COLO829 (cell line): ENCODE data around the gene MYOZ3.

ENCODE experiments used
- DNase-seq: peaks from one replicate; pipeline ENCODE4 v3.0.0; 2012; ENCODE audit warnings: low spot score

The MYOZ3 gene

DNA sequence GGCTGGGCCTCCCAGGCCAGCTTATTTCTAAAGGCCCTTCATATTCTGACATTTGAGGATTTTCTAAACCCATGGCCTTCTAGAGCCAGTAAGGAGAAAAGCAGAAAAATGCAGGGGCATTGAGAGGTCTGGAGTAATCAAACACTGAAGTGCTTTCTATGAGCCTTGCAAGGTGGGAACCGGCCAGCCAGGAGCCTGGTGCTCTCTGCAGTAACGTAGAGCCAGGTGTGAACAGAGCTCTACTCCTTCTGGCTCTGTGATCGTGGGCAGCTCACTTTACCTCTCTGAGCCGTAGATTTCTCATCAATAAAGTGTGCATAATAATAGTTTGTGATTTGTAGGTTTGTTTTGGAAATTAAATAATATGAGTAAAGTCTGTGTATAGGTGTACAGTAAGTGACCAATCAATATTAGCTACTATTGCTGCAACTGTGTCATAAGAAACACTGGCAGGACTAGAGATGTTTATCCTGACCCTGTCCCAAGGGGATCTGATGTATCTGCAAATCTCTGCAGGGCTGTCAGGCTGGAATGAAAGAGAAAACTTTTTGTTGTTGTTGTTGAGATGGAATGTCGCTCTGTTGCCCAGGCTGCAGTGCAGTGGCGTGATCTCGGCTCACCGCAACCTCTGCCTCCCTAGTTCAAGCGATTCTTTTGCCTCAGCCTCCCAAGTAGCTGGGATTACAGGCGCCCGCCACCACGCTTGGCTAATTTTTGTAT is 17.9 kb upstream of the MYOZ3 start:
- DNase-seq = no peak

DNA sequence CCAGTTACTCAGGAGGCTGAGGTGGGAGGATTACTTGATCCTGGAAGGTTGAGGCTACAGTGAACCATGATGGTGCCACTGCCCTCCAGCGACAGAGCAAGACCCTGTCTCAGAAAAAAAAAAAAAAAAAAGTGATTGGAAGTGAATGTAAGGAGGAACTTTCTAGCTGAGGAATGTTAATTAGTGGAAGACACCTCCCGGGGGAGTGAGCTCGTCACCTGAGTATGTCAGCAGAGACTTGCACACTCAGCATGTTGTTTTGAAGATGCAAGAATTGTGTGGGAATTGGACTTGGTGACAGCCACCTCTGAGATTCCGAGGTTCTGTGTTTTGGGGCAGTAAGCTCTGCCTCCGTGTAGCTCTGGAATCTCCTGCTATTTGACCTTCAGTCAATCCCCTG is 17.0 kb upstream of the MYOZ3 start:
- no peak for DNase-seq

DNA sequence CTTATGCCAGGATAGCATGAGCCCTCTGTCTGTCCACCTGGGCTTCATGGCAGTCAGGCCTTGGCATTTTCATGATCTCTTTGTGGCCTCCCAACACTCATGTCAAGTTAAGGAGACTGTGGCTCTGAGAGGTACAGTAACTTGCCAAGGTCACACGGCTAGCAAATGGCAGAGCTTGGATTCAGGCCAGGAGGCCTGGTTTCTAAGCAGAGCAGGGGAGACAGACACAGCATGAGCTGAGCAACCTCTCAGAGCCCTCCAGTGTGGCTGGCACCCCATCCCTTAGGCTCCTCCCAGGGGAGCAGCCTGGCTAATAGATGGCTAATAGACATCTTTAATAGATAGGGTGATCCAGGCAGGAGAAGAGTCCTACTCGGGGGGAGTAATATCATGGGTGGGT is 16.5 kb upstream of the MYOZ3 start:
- no peak for DNase-seq

DNA sequence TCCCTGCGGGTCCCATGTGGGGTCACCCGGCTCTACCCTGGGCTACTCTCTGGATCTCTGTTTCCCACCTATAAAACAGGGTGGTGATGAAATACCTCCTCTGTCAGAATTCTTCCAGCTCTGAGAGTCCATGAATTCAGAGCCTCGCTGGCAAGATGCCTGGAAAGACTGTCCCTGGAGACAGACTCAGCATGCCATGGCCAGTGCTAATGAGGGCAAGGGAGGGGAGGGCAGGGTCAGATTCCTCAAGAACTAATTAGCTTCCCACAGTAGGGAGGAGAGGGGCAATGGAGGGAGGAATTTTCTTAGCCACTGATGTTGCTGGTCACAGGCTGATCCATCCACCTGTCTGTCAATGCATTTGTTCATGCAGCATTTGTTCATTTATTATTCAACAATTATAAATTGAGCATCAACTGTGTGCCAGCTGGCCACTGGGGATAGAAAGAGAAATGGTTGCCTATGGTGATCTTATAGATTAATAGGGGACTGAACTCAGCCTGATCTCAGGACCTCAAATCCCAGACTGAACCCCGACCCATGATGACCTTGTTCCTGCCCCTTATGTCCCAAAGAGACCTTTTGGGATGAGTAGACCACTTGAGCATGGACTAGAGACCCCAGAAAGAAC is 15.9 kb upstream of the MYOZ3 start:
- peak; percentile 65 for DNase-seq

DNA sequence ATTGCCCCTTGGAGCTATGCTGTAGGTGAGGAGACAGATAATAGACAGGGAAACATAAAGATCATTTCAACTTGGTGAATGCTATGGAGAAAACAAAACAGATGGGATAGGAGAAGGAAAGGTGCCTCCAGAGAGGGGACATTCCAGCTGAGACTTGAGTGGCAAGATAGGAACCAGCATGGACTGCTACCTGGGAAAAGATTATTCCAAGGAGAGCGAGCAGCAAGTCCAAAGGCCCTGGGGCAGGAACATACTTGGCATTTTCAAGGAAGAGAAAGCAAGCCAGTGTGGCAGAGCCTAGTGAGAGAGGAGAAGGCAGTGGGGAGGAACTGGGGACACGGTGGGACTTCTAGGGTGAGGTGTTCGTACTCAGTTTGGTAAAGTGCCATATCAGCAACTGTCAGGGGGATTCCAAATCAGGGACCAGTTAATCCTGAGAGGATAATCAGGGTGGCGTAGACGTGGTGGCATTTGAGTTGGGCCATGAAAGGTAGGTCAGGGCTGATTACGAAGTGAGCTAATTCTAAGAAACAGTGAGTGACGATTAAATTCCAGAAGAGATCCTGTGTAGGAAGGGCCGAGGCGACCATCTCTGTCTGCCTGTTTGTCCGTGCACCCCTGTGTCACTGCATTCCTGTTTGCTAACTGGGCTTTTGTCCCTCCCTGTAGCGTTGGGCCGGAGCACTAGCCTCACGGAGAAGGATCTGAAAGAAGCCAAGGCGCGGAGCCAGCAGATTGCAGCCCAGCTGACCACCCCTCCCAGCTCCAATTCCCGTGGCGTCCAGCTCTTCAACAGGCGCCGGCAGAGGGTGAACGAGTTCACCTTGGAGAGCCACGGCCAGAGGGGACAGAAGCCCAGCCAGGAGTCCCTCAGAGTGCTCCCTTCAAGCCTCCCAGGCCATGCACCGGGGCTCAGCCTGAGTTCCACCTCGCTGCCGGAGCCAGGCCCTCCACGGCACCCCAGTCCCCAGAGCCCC is 13.5 kb upstream of the MYOZ3 start:
- DNase-seq = no peak

DNA sequence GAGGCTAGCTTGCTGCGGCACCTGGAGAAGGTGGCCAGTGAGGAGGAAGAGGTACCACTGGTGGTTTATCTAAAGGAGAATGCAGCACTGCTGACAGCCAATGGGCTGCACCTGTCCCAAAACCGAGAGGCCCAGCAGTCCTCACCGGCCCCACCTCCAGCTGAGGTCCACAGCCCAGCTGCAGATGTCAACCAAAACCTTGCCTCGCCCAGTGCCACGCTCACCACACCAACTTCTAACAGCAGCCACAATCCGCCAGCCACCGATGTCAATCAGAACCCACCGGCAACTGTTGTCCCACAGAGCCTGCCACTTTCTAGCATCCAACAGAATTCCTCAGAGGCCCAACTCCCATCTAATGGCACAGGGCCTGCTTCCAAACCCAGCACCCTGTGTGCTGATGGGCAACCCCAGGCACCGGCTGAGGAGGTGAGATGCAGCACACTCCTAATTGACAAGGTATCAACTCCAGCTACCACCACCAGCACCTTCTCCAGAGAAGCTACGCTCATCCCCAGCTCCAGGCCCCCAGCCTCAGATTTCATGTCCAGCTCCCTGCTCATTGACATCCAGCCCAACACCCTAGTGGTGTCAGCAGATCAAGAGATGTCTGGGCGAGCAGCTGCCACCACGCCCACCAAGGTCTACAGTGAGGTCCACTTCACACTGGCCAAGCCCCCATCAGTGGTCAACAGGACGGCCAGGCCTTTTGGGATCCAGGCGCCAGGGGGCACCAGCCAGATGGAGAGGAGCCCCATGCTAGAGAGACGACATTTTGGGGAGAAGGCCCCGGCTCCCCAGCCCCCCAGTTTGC is 12.6 kb upstream of the MYOZ3 start:
- no peak for DNase-seq

DNA sequence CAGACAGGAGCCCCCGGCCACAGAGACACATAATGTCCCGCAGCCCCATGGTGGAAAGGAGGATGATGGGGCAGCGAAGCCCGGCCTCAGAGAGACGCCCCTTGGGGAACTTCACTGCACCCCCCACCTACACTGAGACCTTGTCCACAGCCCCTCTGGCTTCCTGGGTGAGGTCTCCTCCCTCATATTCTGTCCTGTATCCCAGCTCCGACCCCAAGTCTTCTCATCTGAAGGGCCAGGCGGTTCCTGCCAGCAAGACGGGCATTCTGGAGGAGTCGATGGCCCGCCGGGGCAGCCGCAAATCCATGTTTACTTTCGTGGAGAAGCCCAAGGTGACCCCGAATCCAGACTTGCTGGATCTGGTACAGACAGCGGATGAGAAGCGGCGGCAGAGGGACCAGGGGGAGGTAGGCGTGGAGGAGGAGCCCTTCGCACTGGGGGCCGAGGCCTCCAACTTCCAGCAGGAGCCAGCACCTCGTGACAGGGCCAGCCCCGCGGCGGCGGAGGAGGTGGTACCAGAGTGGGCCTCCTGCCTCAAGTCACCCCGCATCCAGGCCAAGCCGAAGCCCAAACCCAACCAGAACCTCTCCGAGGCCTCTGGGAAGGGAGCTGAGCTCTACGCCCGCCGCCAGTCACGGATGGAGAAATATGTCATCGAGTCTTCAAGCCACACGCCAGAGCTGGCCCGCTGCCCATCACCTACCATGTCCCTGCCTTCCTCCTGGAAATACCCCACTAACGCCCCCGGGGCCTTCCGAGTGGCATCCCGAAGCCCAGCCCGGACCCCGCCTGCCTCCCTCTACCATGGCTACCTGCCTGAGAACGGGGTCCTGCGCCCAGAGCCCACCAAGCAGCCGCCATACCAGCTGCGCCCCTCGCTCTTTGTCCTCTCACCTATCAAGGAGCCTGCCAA is 11.7 kb upstream of the MYOZ3 start:
- DNase-seq = no peak

DNA sequence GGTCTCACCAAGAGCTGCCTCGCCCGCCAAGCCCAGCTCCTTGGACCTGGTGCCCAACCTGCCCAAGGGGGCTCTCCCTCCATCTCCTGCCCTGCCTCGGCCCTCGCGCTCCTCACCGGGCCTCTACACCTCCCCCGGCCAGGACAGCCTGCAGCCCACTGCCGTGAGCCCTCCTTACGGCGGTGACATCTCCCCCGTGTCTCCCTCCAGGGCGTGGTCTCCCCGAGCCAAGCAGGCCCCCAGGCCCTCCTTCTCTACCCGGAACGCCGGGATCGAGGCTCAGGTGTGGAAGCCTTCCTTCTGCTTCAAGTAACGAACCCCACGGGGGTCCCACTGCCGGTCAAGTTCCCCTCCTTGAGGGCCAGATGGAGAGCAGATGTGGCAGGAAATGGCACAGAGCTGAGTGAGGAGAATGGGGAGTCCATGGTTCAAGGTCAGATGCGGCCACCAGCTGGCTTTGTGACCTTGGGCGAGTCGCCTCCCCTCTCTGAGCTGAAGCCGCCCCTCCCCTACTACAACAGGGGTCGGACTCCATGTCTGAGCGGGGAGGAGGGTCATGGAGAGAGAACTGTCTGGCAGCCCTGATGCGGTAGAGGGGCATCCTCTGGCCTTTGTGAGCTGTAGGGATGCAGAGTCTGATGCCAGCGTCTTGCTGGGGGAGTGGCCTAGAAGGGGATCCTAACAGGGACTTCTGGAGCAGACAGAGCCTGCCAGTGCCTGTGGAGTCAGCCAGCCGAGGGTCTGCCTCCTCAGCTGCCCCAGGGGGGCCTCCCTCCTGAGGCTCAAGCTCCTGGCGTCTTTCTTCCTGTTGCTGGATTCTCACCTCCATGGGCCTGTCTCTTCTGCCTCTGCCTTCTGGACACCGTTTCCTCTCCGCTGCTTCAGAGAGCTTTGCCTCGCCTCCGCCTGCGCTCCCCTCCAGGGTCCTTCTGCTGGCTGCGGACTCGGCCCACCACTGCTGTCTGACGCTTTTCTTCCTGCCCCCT is 10.7 kb upstream of the MYOZ3 start:
- no peak for DNase-seq

DNA sequence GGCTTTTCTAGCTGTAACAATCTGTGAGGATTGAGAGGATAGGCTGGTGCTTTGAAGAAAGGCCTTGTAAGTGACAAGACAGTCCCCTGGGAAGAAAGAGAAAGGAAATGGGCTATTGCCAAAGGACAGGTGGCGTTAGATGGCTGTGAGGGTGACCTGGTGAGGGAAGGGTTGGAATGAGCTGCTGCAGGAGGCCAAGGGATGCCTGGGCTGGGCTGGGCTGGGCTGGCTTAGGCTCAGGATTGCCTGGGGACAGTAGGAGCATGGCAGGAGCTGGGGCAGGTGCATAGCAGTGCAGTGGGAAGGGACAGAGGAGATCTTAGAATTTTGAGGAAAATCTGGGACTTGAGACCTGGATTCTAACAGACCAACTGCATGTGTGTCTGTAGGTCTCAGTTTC is 9.7 kb upstream of the MYOZ3 start:
- DNase-seq = no peak

DNA sequence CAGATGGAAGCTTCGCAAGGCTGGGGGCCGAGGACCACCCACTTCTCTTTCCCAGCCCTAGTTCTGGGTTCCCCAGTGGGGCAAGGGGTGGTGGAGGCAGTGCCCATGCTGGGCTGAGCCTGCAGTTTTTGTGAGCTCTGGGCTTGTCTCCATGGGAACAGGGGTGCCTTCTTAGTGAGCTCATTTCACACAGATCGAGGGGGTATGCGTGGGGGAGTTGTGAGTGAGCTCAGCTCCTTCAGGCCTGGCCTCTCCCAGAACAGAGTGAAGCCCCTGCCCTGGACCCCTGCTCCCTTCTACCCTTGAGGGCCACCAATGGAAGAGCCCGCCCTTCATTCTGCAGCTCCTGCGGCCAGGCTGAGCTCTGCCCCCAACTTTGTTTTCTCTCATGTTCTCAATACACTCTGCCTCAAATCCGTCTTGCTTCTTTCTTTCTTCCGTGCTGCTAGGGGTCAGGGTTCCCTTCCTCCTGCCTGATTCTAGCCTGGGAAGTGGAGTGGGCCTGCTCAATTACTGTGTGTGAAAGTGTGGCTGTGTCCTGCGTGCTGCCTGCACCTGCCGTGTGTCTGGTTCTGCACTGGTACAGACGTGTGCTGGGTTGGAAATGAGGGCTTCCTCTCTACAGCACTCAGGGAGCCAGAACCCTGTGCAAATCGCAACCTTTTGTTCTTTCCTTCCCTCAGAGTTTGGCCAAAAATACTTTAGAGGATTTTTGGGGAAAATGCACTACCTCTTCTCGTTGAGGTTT is 9.0 kb upstream of the MYOZ3 start:
- DNase-seq = no peak

DNA sequence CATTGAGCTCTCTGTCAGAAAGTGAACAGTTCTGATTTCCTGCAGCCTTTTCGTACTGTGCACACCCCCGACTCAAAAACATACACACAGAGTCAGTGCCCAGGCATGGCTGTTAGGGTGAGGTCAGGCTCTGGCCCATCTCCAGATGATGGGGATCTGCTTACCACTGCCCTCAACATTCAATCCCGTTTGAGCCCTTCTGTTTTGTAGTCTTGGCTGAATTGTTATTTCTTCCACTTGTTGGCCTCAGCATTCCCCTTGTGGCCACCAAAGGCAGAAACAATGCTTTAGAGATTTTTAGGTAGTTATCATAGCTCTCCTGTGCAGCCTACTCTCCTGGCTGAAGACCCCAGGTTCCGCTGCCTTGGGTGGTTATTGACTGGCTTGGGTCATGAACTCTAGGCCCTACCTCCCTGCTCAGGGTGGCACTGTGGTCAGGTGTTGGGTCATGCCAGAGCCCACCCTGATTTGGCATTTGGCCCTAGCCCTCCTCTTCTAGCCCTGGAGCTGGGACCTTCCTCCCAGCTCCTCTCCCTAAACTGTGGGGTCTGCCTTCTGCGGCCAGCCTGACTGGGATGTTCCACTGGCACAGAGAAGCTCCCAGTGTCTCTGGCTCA is 7.8 kb upstream of the MYOZ3 start:
- DNase-seq = no peak

DNA sequence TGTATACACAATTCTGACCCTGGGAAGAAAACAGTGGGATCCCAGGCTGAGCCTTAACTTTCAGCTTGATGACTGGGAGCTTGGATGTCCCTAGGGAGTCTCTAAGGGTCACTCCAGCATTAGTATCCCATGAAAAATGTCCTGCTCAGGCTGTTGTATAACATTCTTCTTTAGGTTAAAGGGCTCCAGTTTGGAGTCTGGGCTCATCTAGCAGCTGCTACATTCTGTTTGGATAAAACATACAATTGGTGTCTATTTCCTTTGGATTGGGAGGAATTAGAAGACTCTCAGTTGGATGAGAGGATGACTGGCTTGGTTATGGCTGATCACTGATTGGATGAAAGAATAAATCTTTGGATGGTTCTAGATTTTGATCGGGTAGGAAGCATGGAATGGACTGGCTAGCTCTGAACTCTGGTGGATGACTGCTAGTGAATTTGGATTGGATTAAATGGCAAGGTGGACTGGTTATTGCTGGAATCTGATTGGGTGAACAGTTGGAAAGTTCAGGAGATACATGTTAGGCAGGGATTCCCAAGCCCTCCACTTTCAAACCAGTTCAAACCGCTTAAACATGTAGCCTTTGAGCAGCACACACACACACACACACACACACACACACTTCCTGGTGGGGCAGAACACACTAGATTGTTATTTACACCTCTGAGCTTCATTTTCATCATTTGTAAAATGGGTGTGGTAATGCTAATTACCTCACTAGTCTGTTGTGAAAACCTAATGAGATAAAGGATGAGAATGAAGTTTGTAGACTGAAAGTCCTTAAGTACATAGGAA is 7.1 kb upstream of the MYOZ3 start:
- DNase-seq = no peak

DNA sequence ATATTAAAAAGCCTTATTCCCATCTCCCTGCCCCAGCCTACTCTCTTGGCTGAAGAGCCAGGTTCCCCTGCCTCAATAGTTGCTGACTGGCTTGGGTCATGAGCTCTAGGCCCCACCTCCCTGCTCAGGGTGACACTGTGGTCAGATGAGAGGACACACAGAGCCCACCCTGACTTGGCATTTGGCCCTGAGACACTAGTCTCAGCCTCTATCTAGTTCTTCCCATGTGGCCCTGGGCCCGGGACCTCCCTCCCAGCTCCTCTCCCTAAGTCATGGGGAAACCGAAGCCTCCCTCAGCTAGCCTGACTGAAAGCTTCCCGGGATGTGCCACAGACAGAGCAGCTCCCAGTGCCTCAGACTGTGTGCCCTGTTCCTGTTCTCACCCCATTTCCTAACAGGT is 5.8 kb upstream of the MYOZ3 start:
- DNase-seq = no peak

DNA sequence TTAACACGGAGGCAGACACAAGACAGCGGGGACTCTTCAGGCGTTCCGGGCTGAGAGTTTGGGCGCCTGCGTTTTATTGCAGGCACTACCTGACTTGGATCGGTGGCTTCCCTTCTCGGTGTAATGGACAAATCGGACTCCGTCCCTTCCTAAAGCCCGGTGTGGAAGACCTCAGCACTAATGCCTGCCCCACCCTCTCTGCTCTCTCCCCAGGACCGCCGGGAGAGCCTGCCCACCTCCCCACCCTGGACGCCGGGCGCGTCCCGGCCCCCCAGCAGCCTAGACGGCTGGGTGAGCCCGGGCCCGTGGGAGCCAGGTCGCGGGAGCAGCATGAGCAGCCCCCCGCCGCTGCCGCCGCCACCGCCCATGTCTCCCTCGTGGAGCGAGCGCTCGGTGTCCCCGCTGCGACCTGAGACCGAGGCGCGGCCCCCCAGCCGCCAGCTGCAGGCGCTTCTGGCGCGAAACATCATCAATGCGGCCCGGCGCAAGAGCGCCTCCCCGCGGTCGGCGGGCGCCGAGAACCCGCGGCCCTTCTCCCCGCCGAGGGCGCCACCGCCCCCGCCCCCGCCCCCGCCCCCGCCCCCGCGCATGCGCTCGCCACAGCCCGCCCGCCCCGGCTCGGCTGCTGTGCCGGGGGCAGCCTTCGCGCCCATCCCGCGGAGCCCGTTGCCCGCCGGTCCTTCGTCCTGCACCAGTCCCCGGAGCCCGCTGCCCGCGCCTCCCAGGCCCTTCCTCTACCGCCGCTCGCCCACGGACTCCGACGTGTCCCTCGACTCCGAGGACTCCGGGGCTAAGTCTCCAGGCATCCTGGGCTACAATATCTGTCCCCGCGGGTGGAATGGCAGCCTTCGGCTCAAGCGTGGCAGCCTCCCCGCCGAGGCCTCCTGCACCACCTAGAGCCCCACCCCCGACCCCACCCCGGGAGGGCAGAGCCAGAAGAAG is 4.6 kb upstream of the MYOZ3 start:
- DNase-seq = peak; percentile 42

DNA sequence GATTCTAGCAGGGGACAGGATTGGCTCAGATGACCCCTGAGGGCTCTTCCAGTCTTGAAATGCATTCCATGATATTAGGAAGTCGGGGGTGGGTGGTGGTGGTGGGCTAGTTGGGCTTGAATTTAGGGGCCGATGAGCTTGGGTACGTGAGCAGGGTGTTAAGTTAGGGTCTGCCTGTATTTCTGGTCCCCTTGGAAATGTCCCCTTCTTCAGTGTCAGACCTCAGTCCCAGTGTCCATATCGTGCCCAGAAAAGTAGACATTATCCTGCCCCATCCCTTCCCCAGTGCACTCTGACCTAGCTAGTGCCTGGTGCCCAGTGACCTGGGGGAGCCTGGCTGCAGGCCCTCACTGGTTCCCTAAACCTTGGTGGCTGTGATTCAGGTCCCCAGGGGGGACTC is 2.9 kb upstream of the MYOZ3 start:
- no peak for DNase-seq

DNA sequence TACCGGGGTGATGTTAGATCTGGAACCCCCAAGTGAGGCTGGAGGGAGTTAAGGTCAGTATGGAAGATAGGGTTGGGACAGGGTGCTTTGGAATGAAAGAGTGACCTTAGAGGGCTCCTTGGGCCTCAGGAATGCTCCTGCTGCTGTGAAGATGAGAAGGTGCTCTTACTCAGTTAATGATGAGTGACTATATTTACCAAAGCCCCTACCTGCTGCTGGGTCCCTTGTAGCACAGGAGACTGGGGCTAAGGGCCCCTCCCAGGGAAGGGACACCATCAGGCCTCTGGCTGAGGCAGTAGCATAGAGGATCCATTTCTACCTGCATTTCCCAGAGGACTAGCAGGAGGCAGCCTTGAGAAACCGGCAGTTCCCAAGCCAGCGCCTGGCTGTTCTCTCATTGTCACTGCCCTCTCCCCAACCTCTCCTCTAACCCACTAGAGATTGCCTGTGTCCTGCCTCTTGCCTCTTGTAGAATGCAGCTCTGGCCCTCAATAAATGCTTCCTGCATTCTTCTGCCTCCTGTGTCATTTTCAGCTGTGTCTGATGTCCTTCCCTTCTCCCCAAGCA is 2.3 kb upstream of the MYOZ3 start:
- DNase-seq = no peak
